ENCODE results near the gene SEMA3C. TPM values are rescaled to one million over a fixed set of nuclear protein-coding genes. Genes with fewer than 3 reads are reported as not detected.
"Not testable (repeated sequence)": the region's sequence is repeated elsewhere in the genome, so short reads cannot be mapped to it uniquely, and the experiment has no call there.

SEMA3C gene
- total RNA-seq, 2 experiments from 2014 or later = not detected

GRCh38 chr7:80941208-80941758, 22.4 kb upstream of the SEMA3C start:
- no peak for DNase-seq
- Mint-ChIP-seq H3K4me1 (no peaks in the 10 kb centered on the region), H3K4me3 (no peak overlapping the region), H3K27me3 (no peaks in the 10 kb centered on the region), H3K27ac (no peak overlapping the region), H3K9me3 (peaks cover 6% of the 10 kb centered on the region), H3K36me3 (ENCODE audit: low read depth) (no peaks in the 10 kb centered on the region)
- CTCF ChIA-PET = no interaction called here
- POLR2A ChIA-PET = no interaction called here

GRCh38 chr7:80940539-80941207, 21.8 kb upstream of the SEMA3C start:
- CTCF ChIA-PET = no interaction called here
- H3K27ac Mint-ChIP-seq = no peak overlapping the region
- H3K27me3 Mint-ChIP-seq = no peaks in the 10 kb centered on the region
- H3K36me3 Mint-ChIP-seq (ENCODE audit: low read depth) = no peaks in the 10 kb centered on the region
- H3K4me3 Mint-ChIP-seq = no peak overlapping the region
- H3K9me3 Mint-ChIP-seq = peaks cover 7% of the 10 kb centered on the region
- no peak for DNase-seq
- POLR2A ChIA-PET = no interaction called here
- no peaks in the 10 kb centered on the region for H3K4me1 Mint-ChIP-seq

- ChIA-PET CTCF (no interaction called here), POLR2A (no interaction called here)
- H3K4me1 Mint-ChIP-seq = no peaks in the 10 kb centered on the region
- H3K4me3 Mint-ChIP-seq = no peak overlapping the region
- H3K27me3 Mint-ChIP-seq = no peaks in the 10 kb centered on the region
- no peak for DNase-seq
- no peak overlapping the region for H3K27ac Mint-ChIP-seq
- H3K36me3 Mint-ChIP-seq (ENCODE audit: low read depth) = no peaks in the 10 kb centered on the region
- peaks cover 7% of the 10 kb centered on the region for H3K9me3 Mint-ChIP-seq
Measured at GRCh38 chr7:80937336-80937735, 18.5 kb upstream of the SEMA3C start.

GRCh38 chr7:80935991-80936780, 17.3 kb upstream of the SEMA3C start:
- POLR2A ChIA-PET = no interaction called here
- H3K4me3 Mint-ChIP-seq = no peak overlapping the region
- no peaks in the 10 kb centered on the region for H3K36me3 Mint-ChIP-seq (ENCODE audit: low read depth)
- no peaks in the 10 kb centered on the region for H3K4me1 Mint-ChIP-seq
- DNase-seq = no peak
- H3K27ac Mint-ChIP-seq = no peak overlapping the region
- CTCF ChIA-PET = no interaction called here
- H3K9me3 Mint-ChIP-seq = peaks cover 11% of the 10 kb centered on the region
- no peaks in the 10 kb centered on the region for H3K27me3 Mint-ChIP-seq

- Mint-ChIP-seq H3K4me1 (no peaks in the 10 kb centered on the region), H3K27me3 (no peaks in the 10 kb centered on the region), H3K4me3 (no peak overlapping the region), H3K9me3 (peaks cover 8% of the 10 kb centered on the region), H3K36me3 (ENCODE audit: low read depth) (no peaks in the 10 kb centered on the region), H3K27ac (no peak overlapping the region)
- no peak for DNase-seq
- ChIA-PET POLR2A (no interaction called here), CTCF (no interaction called here)
Measured at GRCh38 chr7:80934321-80934720, 15.5 kb upstream of the SEMA3C start.

- Mint-ChIP-seq H3K36me3 (ENCODE audit: low read depth) (no peaks in the 10 kb centered on the region), H3K4me1 (no peaks in the 10 kb centered on the region), H3K4me3 (no peak overlapping the region), H3K9me3 (peaks cover 8% of the 10 kb centered on the region), H3K27me3 (no peaks in the 10 kb centered on the region), H3K27ac (no peak overlapping the region)
- POLR2A ChIA-PET = no interaction called here
- CTCF ChIA-PET = no interaction called here
- DNase-seq = no peak
Measured at GRCh38 chr7:80932536-80932935, 13.7 kb upstream of the SEMA3C start.

GRCh38 chr7:80929619-80930018, 10.8 kb upstream of the SEMA3C start:
- no peaks in the 10 kb centered on the region for H3K36me3 Mint-ChIP-seq (ENCODE audit: low read depth)
- no peaks in the 10 kb centered on the region for H3K4me1 Mint-ChIP-seq
- CTCF ChIA-PET = no interaction called here
- H3K27me3 Mint-ChIP-seq = no peaks in the 10 kb centered on the region
- no peak for DNase-seq
- no peak overlapping the region for H3K27ac Mint-ChIP-seq
- no peak overlapping the region for H3K4me3 Mint-ChIP-seq
- H3K9me3 Mint-ChIP-seq = peaks cover 4% of the 10 kb centered on the region
- POLR2A ChIA-PET = no interaction called here

- POLR2A ChIA-PET; H3K27me3 Mint-ChIP-seq; H3K4me3 Mint-ChIP-seq; H3K27ac Mint-ChIP-seq; DNase-seq; H3K9me3 Mint-ChIP-seq; H3K36me3 Mint-ChIP-seq (ENCODE audit: low read depth); H3K4me1 Mint-ChIP-seq; CTCF ChIA-PET: not testable (repeated sequence)
Measured at GRCh38 chr7:80926955-80927354, 8.1 kb upstream of the SEMA3C start.

GRCh38 chr7:80924090-80924489, 5.2 kb upstream of the SEMA3C start:
- CTCF ChIA-PET = no interaction called here
- H3K27ac Mint-ChIP-seq = no peak overlapping the region

GRCh38 chr7:80923211-80923612, 4.4 kb upstream of the SEMA3C start:
- DNase-seq = no peak
- CTCF ChIA-PET = no interaction called here
- Mint-ChIP-seq H3K4me3 (no peak overlapping the region), H3K27me3 (peaks cover 19% of the 10 kb centered on the region), H3K36me3 (ENCODE audit: low read depth) (no peaks in the 10 kb centered on the region), H3K4me1 (peaks cover 4% of the 10 kb centered on the region), H3K9me3 (no peaks in the 10 kb centered on the region), H3K27ac (no peak overlapping the region)
- POLR2A ChIA-PET = no interaction called here

More at GRCh38 chr7:80924090-80924489, 5.2 kb upstream of the SEMA3C start:
- Mint-ChIP-seq H3K9me3 (no peaks in the 10 kb centered on the region), H3K4me1 (no peaks in the 10 kb centered on the region), H3K36me3 (ENCODE audit: low read depth) (no peaks in the 10 kb centered on the region), H3K27me3 (peaks cover 13% of the 10 kb centered on the region), H3K4me3 (no peak overlapping the region)
- POLR2A ChIA-PET = no interaction called here
- no peak for DNase-seq

GRCh38 chr7:80922253-80923049, 3.6 kb upstream of the SEMA3C start:
- CTCF ChIA-PET = no interaction called here

GRCh38 chr7:80921130-80921529, 2.3 kb upstream of the SEMA3C start:
- Mint-ChIP-seq H3K27me3 (peaks cover 34% of the 10 kb centered on the region), H3K4me3 (no peak overlapping the region), H3K9me3 (no peaks in the 10 kb centered on the region), H3K36me3 (ENCODE audit: low read depth) (no peaks in the 10 kb centered on the region), H3K27ac (no peak overlapping the region), H3K4me1 (peaks cover 5% of the 10 kb centered on the region)
- DNase-seq = no peak
- CTCF ChIA-PET = no interaction called here
- POLR2A ChIA-PET = no interaction called here

More at GRCh38 chr7:80922253-80923049, 3.6 kb upstream of the SEMA3C start:
- no peak for DNase-seq
- POLR2A ChIA-PET = no interaction called here
- H3K27me3 Mint-ChIP-seq = peaks cover 25% of the 10 kb centered on the region
- no peaks in the 10 kb centered on the region for H3K36me3 Mint-ChIP-seq (ENCODE audit: low read depth)
- H3K9me3 Mint-ChIP-seq = no peaks in the 10 kb centered on the region
- H3K4me3 Mint-ChIP-seq = no peak overlapping the region
- no peak overlapping the region for H3K27ac Mint-ChIP-seq
- H3K4me1 Mint-ChIP-seq = peaks cover 5% of the 10 kb centered on the region

GRCh38 chr7:80918399-80918798, 452 bp downstream of the SEMA3C start:
- peaks cover 34% of the 10 kb centered on the region for H3K27me3 Mint-ChIP-seq
- ChIA-PET CTCF (no interaction called here), POLR2A (no interaction called here)
- no peak overlapping the region for H3K4me3 Mint-ChIP-seq
- H3K36me3 Mint-ChIP-seq (ENCODE audit: low read depth) = no peaks in the 10 kb centered on the region
- peaks cover 5% of the 10 kb centered on the region for H3K4me1 Mint-ChIP-seq
- no peak overlapping the region for H3K27ac Mint-ChIP-seq
- no peak for DNase-seq
- H3K9me3 Mint-ChIP-seq = peaks cover 4% of the 10 kb centered on the region
